Trophoblast cell (in vitro differentiated cells and primary cell): ENCODE data around the gene SMS.
A peak's percentile ranks its signal among the peaks of the same experiment; 100 is the strongest.

ENCODE experiments used
- DNase-seq, 2 donors: peaks; one replicate each; pipeline ENCODE4 v3.0.0-alpha.2; 2016
- H2AFZ ChIP-seq: 2 replicates; pipeline ENCODE4 v1.6.1; 2013; ENCODE audit warnings: low read length, moderate library complexity, mild to moderate bottlenecking; ENCODE audit not compliant: insufficient read depth, poor library complexity
- H2AK5ac ChIP-seq: 2 replicates; pipeline ENCODE4 v1.6.1; 2013; ENCODE audit warnings: mild to moderate bottlenecking, low read length
- H2BK120ac ChIP-seq: 2 replicates; pipeline ENCODE4 v1.6.1; 2013; ENCODE audit warnings: low read length, mild to moderate bottlenecking, moderate library complexity; ENCODE audit not compliant: insufficient read depth, poor library complexity
- H2BK12ac ChIP-seq: 2 replicates; pipeline ENCODE4 v1.6.1; 2013; ENCODE audit warnings: mild to moderate bottlenecking, low read length, moderate library complexity
- H2BK5ac ChIP-seq: 2 replicates; pipeline ENCODE4 v1.6.1; 2013; ENCODE audit warnings: low read length, low read depth, moderate library complexity, mild to moderate bottlenecking; ENCODE audit not compliant: poor library complexity
- H3K14ac ChIP-seq: 2 replicates; pipeline ENCODE4 v1.6.1; 2013; ENCODE audit warnings: mild to moderate bottlenecking, low read length
- H3K18ac ChIP-seq: 2 replicates; pipeline ENCODE4 v1.6.1; 2013; ENCODE audit warnings: mild to moderate bottlenecking, low read length
- H3K23ac ChIP-seq: 2 replicates; pipeline ENCODE4 v1.6.1; 2013; ENCODE audit warnings: low read length
- H3K27ac ChIP-seq: 2 replicates; pipeline ENCODE4 v1.5.1; 2013; ENCODE audit warnings: low read depth, mild to moderate bottlenecking, inconsistent platforms, low read length, moderate library complexity
- H3K27me3 ChIP-seq: 2 replicates; pipeline ENCODE4 v1.6.1; 2013; ENCODE audit warnings: inconsistent platforms, mild to moderate bottlenecking, low read length, moderate library complexity; ENCODE audit not compliant: insufficient read depth
- H3K36me3 ChIP-seq, 2 experiments: 1 replicate in 1 of 2; 2 replicates in 1 of 2; pipeline ENCODE4 v1.6.1; 2013; ENCODE audit warnings: low read length in 2 of 2, mild to moderate bottlenecking in 2 of 2, moderate library complexity in 1 of 2; ENCODE audit not compliant: insufficient read depth in 2 of 2, control insufficient read depth in 1 of 2
- H3K4ac ChIP-seq: 2 replicates; pipeline ENCODE4 v1.6.1; 2013; ENCODE audit warnings: low read depth, mild to moderate bottlenecking, low read length, moderate library complexity
- H3K4me1 ChIP-seq, 2 experiments: 1 replicate in 1 of 2; 2 replicates in 1 of 2; pipeline ENCODE4 v1.6.1; 2013; ENCODE audit warnings: low read length in 2 of 2, mild to moderate bottlenecking in 2 of 2, moderate library complexity in 1 of 2; ENCODE audit not compliant: insufficient read depth in 2 of 2, control insufficient read depth in 1 of 2
- H3K4me2 ChIP-seq: 2 replicates; pipeline ENCODE4 v1.6.1; 2013; ENCODE audit warnings: inconsistent platforms, mild to moderate bottlenecking, low read length, moderate library complexity
- H3K4me3 ChIP-seq: 2 replicates; pipeline ENCODE4 v1.5.1; 2013; ENCODE audit warnings: mild to moderate bottlenecking, low read depth, low read length, inconsistent platforms
- H3K79me1 ChIP-seq: one replicate; pipeline ENCODE4 v1.6.1; 2013; ENCODE audit warnings: low read length
- H3K79me2 ChIP-seq: 2 replicates; pipeline ENCODE4 v1.6.1; 2013; ENCODE audit warnings: low read length, mild to moderate bottlenecking; ENCODE audit not compliant: control insufficient read depth, insufficient read depth, poor library complexity
- H3K9ac ChIP-seq: 2 replicates; pipeline ENCODE4 v1.6.1; 2013; ENCODE audit warnings: mild to moderate bottlenecking, low read length
- H3K9me3 ChIP-seq: 2 replicates; pipeline ENCODE4 v1.6.1; 2013; ENCODE audit warnings: low read depth, mild to moderate bottlenecking, control low read depth, inconsistent platforms, low read length; ENCODE audit not compliant: insufficient read depth
- H4K12ac ChIP-seq: 2 replicates; pipeline ENCODE4 v1.6.1; 2013; ENCODE audit warnings: low read depth, mild to moderate bottlenecking, low read length, moderate library complexity
- H4K8ac ChIP-seq: 2 replicates; pipeline ENCODE4 v1.6.1; 2013; ENCODE audit warnings: low read depth, mild to moderate bottlenecking, low read length, moderate library complexity
- H4K91ac ChIP-seq: one replicate; pipeline ENCODE4 v1.6.1; 2013; ENCODE audit warnings: low read depth, mild to moderate bottlenecking, low read length, moderate library complexity
- WGBS: extraction: QIAGEN DNeasy Blood & Tissue Kit; methylation state at CpG from one replicate; pipeline ENCODE4 v1.1.7; 2013; ENCODE audit warnings: missing lambda C conversion rate; ENCODE audit not compliant: insufficient read length, insufficient coverage; ENCODE audit errors: extremely low coverage; 5-methylcytosine and 5-hydroxymethylcytosine counted together

The SMS gene

GRCh38 chrX:22037225-22037624 is 96.7 kb downstream of the SMS start:
- H3K9me3 ChIP-seq = no peaks in the 10 kb centered on the region
- H3K4me3 ChIP-seq = no peak overlapping the region
- no peak overlapping the region for H4K91ac ChIP-seq
- no peak overlapping the region for H3K4ac ChIP-seq
- no peak overlapping the region for H3K9ac ChIP-seq
- no peaks in the 10 kb centered on the region for H3K79me1 ChIP-seq
- H2AFZ ChIP-seq = no peak overlapping the region
- DNase-seq = peak in 1 of 2 donors; percentile 50
- H4K12ac ChIP-seq = no peak overlapping the region
- no CpG with 5 or more reads among the region's 2 CpGs for WGBS
- no peak overlapping the region for H2BK5ac ChIP-seq
- H3K27ac ChIP-seq = no peak overlapping the region
- no peak overlapping the region for H2BK120ac ChIP-seq
- no peak overlapping the region for H3K4me2 ChIP-seq
- no peaks in the 10 kb centered on the region for H3K79me2 ChIP-seq
- H2AK5ac ChIP-seq = no peak overlapping the region
- no peak overlapping the region for H4K8ac ChIP-seq
- no peaks in the 10 kb centered on the region for H3K27me3 ChIP-seq
- H3K4me1 ChIP-seq = no peaks in the 10 kb centered on the region
- no peak overlapping the region for H3K23ac ChIP-seq
- no peaks in the 10 kb centered on the region for H3K36me3 ChIP-seq
- H2BK12ac ChIP-seq = no peak overlapping the region
- H3K14ac ChIP-seq = no peak overlapping the region
- no peak overlapping the region for H3K18ac ChIP-seq

GRCh38 chrX:22037911-22038537 is 97.5 kb downstream of the SMS start:
- Histone ChIP-seq H3K4me1 (no peaks in the 10 kb centered on the region), H3K9ac (no peak overlapping the region), H2AK5ac (no peak overlapping the region), H3K4me2 (no peak overlapping the region), H3K79me2 (no peaks in the 10 kb centered on the region), H3K27ac (no peak overlapping the region), H3K27me3 (no peaks in the 10 kb centered on the region), H2BK5ac (no peak overlapping the region), H3K18ac (no peak overlapping the region), H4K91ac (no peak overlapping the region), H2AFZ (no peak overlapping the region), H3K14ac (no peak overlapping the region), H3K23ac (no peak overlapping the region), H2BK120ac (no peak overlapping the region), H3K36me3 (no peaks in the 10 kb centered on the region), H4K12ac (no peak overlapping the region), H3K4ac (no peak overlapping the region), H3K9me3 (no peaks in the 10 kb centered on the region), H2BK12ac (no peak overlapping the region), H3K4me3 (no peak overlapping the region), H3K79me1 (no peaks in the 10 kb centered on the region), H4K8ac (no peak overlapping the region)
- WGBS = no CpG with 5 or more reads among the region's 13 CpGs
- DNase-seq = peak; percentile 18 to 25

- H3K14ac ChIP-seq = no peak overlapping the region
- no peaks in the 10 kb centered on the region for H3K79me2 ChIP-seq
- H3K27me3 ChIP-seq = no peaks in the 10 kb centered on the region
- no peak overlapping the region for H3K18ac ChIP-seq
- H3K4me3 ChIP-seq = no peak overlapping the region
- no peaks in the 10 kb centered on the region for H3K9me3 ChIP-seq
- no peaks in the 10 kb centered on the region for H3K79me1 ChIP-seq
- no peak overlapping the region for H2BK12ac ChIP-seq
- H4K91ac ChIP-seq = no peak overlapping the region
- no CpG with 5 or more reads among the region's 6 CpGs for WGBS
- no peak overlapping the region for H3K23ac ChIP-seq
- no peaks in the 10 kb centered on the region for H3K36me3 ChIP-seq
- H3K27ac ChIP-seq = no peak overlapping the region
- no peak overlapping the region for H3K9ac ChIP-seq
- H2AK5ac ChIP-seq = no peak overlapping the region
- no peak overlapping the region for H2BK5ac ChIP-seq
- H4K8ac ChIP-seq = no peak overlapping the region
- H2AFZ ChIP-seq = no peak overlapping the region
- H2BK120ac ChIP-seq = no peak overlapping the region
- no peak overlapping the region for H3K4ac ChIP-seq
- DNase-seq = peak; percentile 72 to 74
- no peak overlapping the region for H4K12ac ChIP-seq
- no peaks in the 10 kb centered on the region for H3K4me1 ChIP-seq
- no peak overlapping the region for H3K4me2 ChIP-seq
Observed at GRCh38 chrX:22039541-22039940, 99.0 kb downstream of the SMS start.

GRCh38 chrX:22040184-22040583 is 99.7 kb downstream of the SMS start:
- H3K79me2 ChIP-seq = no peaks in the 10 kb centered on the region
- H2BK120ac ChIP-seq = no peak overlapping the region
- H2BK12ac ChIP-seq = no peak overlapping the region
- no peak overlapping the region for H3K4me3 ChIP-seq
- no peak overlapping the region for H2AFZ ChIP-seq
- no peaks in the 10 kb centered on the region for H3K9me3 ChIP-seq
- H2BK5ac ChIP-seq = no peak overlapping the region
- no peak overlapping the region for H4K8ac ChIP-seq
- H4K91ac ChIP-seq = no peak overlapping the region
- H3K4me2 ChIP-seq = no peak overlapping the region
- peak in 1 of 2 donors; percentile 51 for DNase-seq
- no peak overlapping the region for H3K18ac ChIP-seq
- no peak overlapping the region for H3K23ac ChIP-seq
- no peaks in the 10 kb centered on the region for H3K79me1 ChIP-seq
- H3K36me3 ChIP-seq = no peaks in the 10 kb centered on the region
- no peak overlapping the region for H2AK5ac ChIP-seq
- no peak overlapping the region for H3K4ac ChIP-seq
- H3K14ac ChIP-seq = no peak overlapping the region
- H3K27me3 ChIP-seq = no peaks in the 10 kb centered on the region
- H4K12ac ChIP-seq = no peak overlapping the region
- no peaks in the 10 kb centered on the region for H3K4me1 ChIP-seq
- H3K27ac ChIP-seq = no peak overlapping the region
- WGBS = no CpG with 5 or more reads among the region's 2 CpGs
- H3K9ac ChIP-seq = no peak overlapping the region
